LNCaP clone FGC (cell line): ENCODE data around the gene PPP2R2B.

Experiments
- DNase-seq: peaks from one replicate; pipeline ENCODE4 v3.0.0-alpha.2; 2011; ENCODE audit warnings: low read depth
- H3K4me3 ChIP-seq: 2 replicates; pipeline ENCODE4 v1.5.1; 2011; ENCODE audit warnings: mild to moderate bottlenecking, low read depth, low read length, control low read depth
- CTCF ChIP-seq: IDR thresholded peaks from 2 replicates; pipeline ENCODE4 v1.5.1; 2012; ENCODE audit warnings: mild to moderate bottlenecking; ENCODE audit not compliant: control insufficient read depth, insufficient read depth; ENCODE audit errors: extremely low read depth

PPP2R2B gene

GRCh38 chr5:146816775-146817387, 61.7 kb downstream of the PPP2R2B start:
- no peak overlapping the region for H3K4me3 ChIP-seq
- no peak for DNase-seq
- TF ChIP-seq CTCF = no peak

GRCh38 chr5:146815411-146815810, 63.1 kb downstream of the PPP2R2B start:
- DNase-seq = no peak
- no peak overlapping the region for H3K4me3 ChIP-seq
- no peak for TF ChIP-seq CTCF

- TF ChIP-seq CTCF = no peak
- H3K4me3 ChIP-seq = no peak overlapping the region
- no peak for DNase-seq
Observed at GRCh38 chr5:146813346-146814157, 65.0 kb downstream of the PPP2R2B start.

GRCh38 chr5:146805081-146805480, 73.5 kb downstream of the PPP2R2B start:
- no peak overlapping the region for H3K4me3 ChIP-seq
- no peak for TF ChIP-seq CTCF
- DNase-seq = no peak

GRCh38 chr5:146802945-146803522, 75.5 kb downstream of the PPP2R2B start:
- DNase-seq = no peak
- H3K4me3 ChIP-seq = no peak overlapping the region
- TF ChIP-seq CTCF = no peak

- DNase-seq = no peak
- no peak overlapping the region for H3K4me3 ChIP-seq
- no peak for TF ChIP-seq CTCF
Observed at GRCh38 chr5:146799671-146800070, 78.9 kb downstream of the PPP2R2B start.
